ENCODE results near the gene TMEM237.

TMEM237 gene

DNA sequence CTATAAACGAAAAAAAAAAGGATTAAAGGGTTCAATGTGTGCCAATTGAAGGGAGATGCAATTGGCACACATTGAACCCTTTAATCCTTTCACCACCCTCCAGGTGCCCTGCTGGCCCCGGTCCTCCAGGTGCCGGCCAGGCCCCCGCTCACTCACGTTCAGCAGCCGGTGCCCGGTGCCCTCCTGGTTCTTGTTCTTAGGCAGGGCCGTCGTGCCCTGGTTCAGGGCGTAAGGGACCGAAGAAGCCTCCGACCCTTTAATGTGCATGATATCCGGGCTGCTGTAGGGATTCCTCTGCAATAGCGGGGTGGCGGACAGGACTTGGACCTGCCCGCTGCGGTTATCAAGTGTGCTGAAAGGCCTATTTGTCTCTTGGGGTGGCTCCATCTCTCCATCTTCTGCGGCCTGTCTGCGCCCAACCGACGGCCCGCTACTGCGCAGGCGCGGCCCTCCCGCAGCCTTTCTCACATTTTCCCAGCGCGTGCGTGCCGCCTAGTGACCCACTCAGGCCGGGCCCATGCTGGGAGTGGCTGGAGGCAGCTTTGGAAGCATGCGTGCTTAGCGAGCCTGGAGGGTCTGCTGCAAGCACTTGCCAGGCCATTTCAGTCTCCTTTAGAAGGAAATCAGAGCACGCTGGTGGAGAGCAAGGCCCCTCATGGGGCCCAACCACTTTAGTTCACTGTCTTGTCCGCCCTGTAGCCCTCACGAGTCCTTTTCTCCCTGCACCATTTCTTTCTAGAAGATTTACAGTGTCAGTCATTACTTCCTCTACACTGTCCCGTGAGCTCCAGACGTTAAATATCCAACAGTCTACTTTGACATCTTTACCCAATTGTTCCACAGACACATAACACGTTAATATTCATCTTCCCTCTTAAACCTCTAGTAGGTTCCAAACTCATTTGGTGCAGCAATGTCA, 24.3 kb downstream of the TMEM237 start:
- TF ChIP-seq, protein P1, sequence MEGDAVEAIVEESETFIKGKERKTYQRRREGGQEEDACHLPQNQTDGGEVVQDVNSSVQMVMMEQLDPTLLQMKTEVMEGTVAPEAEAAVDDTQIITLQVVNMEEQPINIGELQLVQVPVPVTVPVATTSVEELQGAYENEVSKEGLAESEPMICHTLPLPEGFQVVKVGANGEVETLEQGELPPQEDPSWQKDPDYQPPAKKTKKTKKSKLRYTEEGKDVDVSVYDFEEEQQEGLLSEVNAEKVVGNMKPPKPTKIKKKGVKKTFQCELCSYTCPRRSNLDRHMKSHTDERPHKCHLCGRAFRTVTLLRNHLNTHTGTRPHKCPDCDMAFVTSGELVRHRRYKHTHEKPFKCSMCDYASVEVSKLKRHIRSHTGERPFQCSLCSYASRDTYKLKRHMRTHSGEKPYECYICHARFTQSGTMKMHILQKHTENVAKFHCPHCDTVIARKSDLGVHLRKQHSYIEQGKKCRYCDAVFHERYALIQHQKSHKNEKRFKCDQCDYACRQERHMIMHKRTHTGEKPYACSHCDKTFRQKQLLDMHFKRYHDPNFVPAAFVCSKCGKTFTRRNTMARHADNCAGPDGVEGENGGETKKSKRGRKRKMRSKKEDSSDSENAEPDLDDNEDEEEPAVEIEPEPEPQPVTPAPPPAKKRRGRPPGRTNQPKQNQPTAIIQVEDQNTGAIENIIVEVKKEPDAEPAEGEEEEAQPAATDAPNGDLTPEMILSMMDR (conservative IDR thresholded peaks at IDR 0.05; ENCODE audit: low read depth) = no peak
- POLR2A ChIA-PET (ENCODE audit: low non-redundant PET) = no interaction called here
- CTCF ChIA-PET = no interaction called here
- DNase-seq (ENCODE audit: low spot score) = peak; percentile 67
- no peak overlapping the region for H3K27ac ChIP-seq

DNA sequence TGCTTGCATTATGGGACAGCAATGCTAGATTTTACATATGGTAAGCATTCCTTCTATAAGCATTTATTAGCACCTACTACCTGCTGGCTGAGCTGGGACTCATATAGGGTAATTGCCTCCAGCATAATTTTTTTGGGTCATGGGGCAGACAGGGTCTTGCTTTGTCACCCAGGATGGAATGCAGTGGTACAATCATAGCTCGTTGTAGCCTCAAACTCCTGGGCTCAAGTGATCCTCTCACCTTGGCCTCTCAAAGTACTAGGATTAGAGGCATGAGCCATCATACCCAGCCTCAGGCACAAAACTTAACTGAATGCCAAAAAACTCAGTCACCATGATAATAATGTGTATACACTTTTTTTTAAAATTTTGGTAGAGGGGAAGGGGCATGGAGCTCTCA, 35.3 kb downstream of the TMEM237 start:
- no peak for DNase-seq (ENCODE audit: low spot score)
- POLR2A ChIA-PET (ENCODE audit: low non-redundant PET) = no interaction called here
- CTCF ChIA-PET = no interaction called here
- TF ChIP-seq, protein P1 (conservative IDR thresholded peaks at IDR 0.05; ENCODE audit: low read depth) = no peak
- no peak overlapping the region for H3K27ac ChIP-seq

DNA sequence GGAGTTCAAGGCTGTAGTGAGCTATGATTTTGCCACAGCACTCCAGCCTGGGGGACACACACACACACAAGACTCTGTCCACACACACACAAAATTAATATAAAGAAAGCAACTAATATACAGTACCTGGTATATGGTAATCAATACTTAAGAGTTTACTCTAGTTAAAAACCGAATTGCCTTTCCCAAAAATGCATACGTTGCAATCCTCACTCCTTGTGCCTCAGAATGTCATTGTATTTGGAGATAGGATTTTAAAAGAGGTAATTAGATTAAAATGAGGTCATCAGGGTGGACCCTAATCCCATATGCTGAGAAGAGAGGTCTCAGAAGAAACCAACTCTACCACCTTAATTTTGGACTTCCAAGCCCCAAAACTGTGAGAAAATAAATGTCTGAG, 35.7 kb downstream of the TMEM237 start:
- no peak overlapping the region for H3K27ac ChIP-seq
- TF ChIP-seq, protein P1 (conservative IDR thresholded peaks at IDR 0.05; ENCODE audit: low read depth) = no peak
- no peak for DNase-seq (ENCODE audit: low spot score)
- CTCF ChIA-PET = no interaction called here
- POLR2A ChIA-PET (ENCODE audit: low non-redundant PET) = no interaction called here

DNA sequence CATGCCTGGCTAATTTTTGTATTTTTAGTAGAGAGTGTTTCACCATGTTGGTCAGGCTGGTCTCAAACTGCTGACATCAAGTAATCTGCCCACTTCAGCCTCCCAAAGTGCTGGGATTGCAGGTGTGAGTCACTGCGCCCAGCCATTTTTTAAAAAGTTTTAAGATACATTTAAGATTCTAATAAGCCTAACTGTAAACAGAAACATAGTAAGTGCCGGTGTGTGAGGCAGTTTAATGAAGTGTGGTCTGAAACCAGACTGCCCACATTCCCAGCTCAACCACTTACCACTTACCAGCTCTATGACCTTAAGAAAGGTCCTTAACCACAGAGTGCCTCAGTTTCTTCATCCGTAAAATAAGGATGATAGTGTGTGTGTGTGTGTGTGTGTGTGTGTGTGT, 42.4 kb downstream of the TMEM237 start:
- TF ChIP-seq, protein P1 (conservative IDR thresholded peaks at IDR 0.05; ENCODE audit: low read depth) = no peak
- CTCF ChIA-PET = interaction anchor here (0.5 to 0.7 kb wide), 2 partner anchors 124 to 187 kb away, joined by 3 to 4 read pairs; no protein-coding TSS in a partner anchor
- no peak for DNase-seq (ENCODE audit: low spot score)
- POLR2A ChIA-PET (ENCODE audit: low non-redundant PET) = no interaction called here
- H3K27ac ChIP-seq = no peak overlapping the region

DNA sequence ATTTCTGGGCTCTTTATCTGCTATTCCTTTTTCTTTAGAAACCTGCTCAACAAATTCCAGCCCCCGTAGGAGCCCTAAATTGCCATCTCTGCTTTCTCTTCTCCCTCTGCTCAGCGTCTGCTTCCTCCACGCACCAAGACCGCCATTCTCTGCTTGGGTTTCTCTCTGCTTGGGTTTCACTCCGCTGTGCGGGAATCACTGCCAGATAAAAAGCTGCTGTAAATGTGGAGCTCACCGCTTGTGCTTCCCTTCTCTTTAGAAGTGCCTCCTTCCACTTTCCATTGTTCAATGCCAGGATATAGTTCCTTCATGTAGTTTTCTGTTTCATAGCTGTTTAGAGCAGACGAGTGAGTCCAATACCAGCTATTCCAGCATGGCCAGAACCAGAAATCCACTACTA, 45.9 kb downstream of the TMEM237 start:
- ChIA-PET POLR2A (ENCODE audit: low non-redundant PET) (no interaction called here), CTCF (interaction anchor here (0.5 kb wide), 1 partner anchor 259 kb away, joined by 3 read pairs; no protein-coding TSS in a partner anchor)
- TF ChIP-seq, protein P1 (conservative IDR thresholded peaks at IDR 0.05; ENCODE audit: low read depth) = no peak

DNA sequence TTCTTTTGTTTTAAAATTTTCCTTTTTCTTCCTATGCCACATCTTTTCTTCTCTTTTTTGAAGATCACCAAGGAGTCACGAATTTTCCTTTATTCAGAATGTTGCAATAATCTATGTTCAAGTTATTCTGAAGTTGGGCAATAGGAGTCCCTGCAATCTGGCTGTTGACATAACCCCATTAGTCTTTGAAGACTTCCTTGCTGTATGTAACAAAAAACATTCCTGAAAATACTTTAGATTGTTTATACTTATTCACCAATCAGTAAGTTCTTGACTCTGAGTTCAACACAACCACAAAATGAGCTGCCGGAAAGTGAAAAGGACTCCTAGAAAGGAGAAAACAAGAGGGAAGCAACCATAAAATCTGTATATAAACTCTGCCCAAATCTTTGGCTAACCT, 62.8 kb downstream of the TMEM237 start:
- TF ChIP-seq, protein P1 (conservative IDR thresholded peaks at IDR 0.05; ENCODE audit: low read depth) = no peak
- H3K27ac ChIP-seq = no peak overlapping the region
- ChIA-PET POLR2A (ENCODE audit: low non-redundant PET) (no interaction called here), CTCF (no interaction called here)
- no peak for DNase-seq (ENCODE audit: low spot score)

More for the DNA sequence above, 45.9 kb downstream of the TMEM237 start:
- DNase-seq (ENCODE audit: low spot score) = no peak
- H3K27ac ChIP-seq = no peak overlapping the region
